Bronchial epithelial cell (primary cell): Measurements from ENCODE around the gene NAP1L3. TPM values are rescaled to one million over a fixed set of nuclear protein-coding genes. Genes with fewer than 3 reads are reported as not detected.

Source experiments
- DNase-seq: peaks from one replicate; pipeline ENCODE4 v3.0.0-alpha.2; 2010; ENCODE audit warnings: low read depth
- FAIRE-seq: peaks from 2 replicates; lab custom pipeline; 2011; peaks lifted over from hg19 to GRCh38; lab: Jason Lieb, UNC
- H3K27me3 ChIP-seq: 2 replicates; pipeline ENCODE4 v1.5.1; 2011; ENCODE audit warnings: low read length; ENCODE audit not compliant: control insufficient read depth, insufficient read depth
- H3K36me3 ChIP-seq: 2 replicates; pipeline ENCODE4 v1.5.1; 2011; ENCODE audit warnings: low read length; ENCODE audit not compliant: control insufficient read depth, insufficient read depth
- H3K4me3 ChIP-seq: 2 replicates; pipeline ENCODE4 v1.5.1; 2011; ENCODE audit warnings: mild to moderate bottlenecking, low read depth, low read length, control low read depth
- CTCF ChIP-seq: IDR thresholded peaks from 2 replicates; pipeline ENCODE4 v1.5.1; 2011; ENCODE audit warnings: mild to moderate bottlenecking, moderate library complexity, low read length, control low read depth, inconsistent platforms; ENCODE audit not compliant: insufficient read depth, severe bottlenecking
- total RNA-seq: library from RNA; depleted of rRNA; stranded (reverse); fragments of >200 nt; gene quantifications from 2 replicates; pipeline ENCODE4 v1.2.1, GENCODE V29; 2014

The NAP1L3 gene
- total RNA-seq, 1 donor from 2014 or later: not detected

GRCh38 chrX:93660575-93660974 lies 12.8 kb downstream of the NAP1L3 start:
- no peak for FAIRE-seq
- no peak for DNase-seq
- H3K27me3 ChIP-seq: no peaks in the 10 kb centered on the region
- H3K4me3 ChIP-seq: no peak overlapping the region
- TF ChIP-seq CTCF: no peak
- no peaks in the 10 kb centered on the region for H3K36me3 ChIP-seq

- H3K4me3 ChIP-seq: no peak overlapping the region
- TF ChIP-seq CTCF: no peak
- FAIRE-seq (no peak), DNase-seq (no peak)
- no peaks in the 10 kb centered on the region for H3K36me3 ChIP-seq
- no peaks in the 10 kb centered on the region for H3K27me3 ChIP-seq
Measured at GRCh38 chrX:93649381-93649780, 24.0 kb downstream of the NAP1L3 start.

- no peak for FAIRE-seq
- Histone ChIP-seq H3K4me3 (no peak overlapping the region), H3K36me3 (no peaks in the 10 kb centered on the region), H3K27me3 (no peaks in the 10 kb centered on the region)
- TF ChIP-seq CTCF: no peak
- no peak for DNase-seq
Measured at GRCh38 chrX:93637591-93637990, 35.8 kb downstream of the NAP1L3 start.

Other genes with a start within 250 kb of the NAP1L3 start
- not detected in 2 replicates for gene FAM133A, start 628 bp upstream of the NAP1L3 start, total RNA-seq